OCI-LY3 (cell line): ENCODE results near the gene SSX2.
"Not testable (repeated sequence)": the region's sequence is repeated elsewhere in the genome, so short reads cannot be mapped to it uniquely, and the experiment has no call there.

Experiments used
- H2AFZ ChIP-seq: fragments of 200-600, 300-600 bp; shearing (Covaris generic); 2 replicates; pipeline ENCODE4 v1.6.0; 2014; ENCODE audit warnings: antibody characterized with exemption, low read depth, low read length
- H3K27ac ChIP-seq: fragments of 200-600, 300-600 bp; sonication (generic); 2 replicates; pipeline ENCODE4 v1.5.1; 2014; ENCODE audit warnings: mild to moderate bottlenecking, low read length, moderate library complexity, mixed read lengths
- H3K27me3 ChIP-seq: fragments of 200-600, 300-600 bp; sonication (generic); 2 replicates; pipeline ENCODE4 v1.6.1; 2014; ENCODE audit warnings: low read depth, low read length, mixed read lengths
- H3K36me3 ChIP-seq: fragments of 200-600, 300-600 bp; sonication (generic); replicated peaks from 2 replicates; pipeline ENCODE3; 2014; ENCODE audit warnings: low read depth, low read length, mixed read lengths
- H3K4me1 ChIP-seq: fragments of 300-600, 200-600 bp; sonication (generic); 2 replicates; pipeline ENCODE4 v1.6.1; 2014; ENCODE audit warnings: low read length, mixed read lengths
- H3K4me2 ChIP-seq: fragments of 200-600, 300-600 bp; sonication (generic); 2 replicates; pipeline ENCODE4 v1.6.1; 2014; ENCODE audit warnings: low read length, mixed read lengths
- H3K4me3 ChIP-seq: fragments of 300-600, 200-600 bp; sonication (generic); 2 replicates; pipeline ENCODE4 v1.5.1; 2014; ENCODE audit warnings: antibody characterized with exemption, mild to moderate bottlenecking, low read length, moderate library complexity
- H3K79me2 ChIP-seq: fragments of 300-600, 200-600 bp; shearing (Covaris generic); 2 replicates; pipeline ENCODE4 v1.6.1; 2014; ENCODE audit warnings: mild to moderate bottlenecking, low read length, mixed read lengths
- H3K9ac ChIP-seq: fragments of 300-600, 200-600 bp; shearing (Covaris generic); 2 replicates; pipeline ENCODE4 v1.6.0; 2014; ENCODE audit warnings: mild to moderate bottlenecking, low read length, moderate library complexity
- H3K9me3 ChIP-seq: fragments of 200-600, 300-600 bp; shearing (Covaris generic); 2 replicates; pipeline ENCODE4 v1.6.1; 2014; ENCODE audit warnings: low read length, mixed read lengths; ENCODE audit not compliant: insufficient read depth
- H4K20me1 ChIP-seq: fragments of 200-600, 300-600 bp; sonication (generic); 2 replicates; pipeline ENCODE4 v1.6.1; 2016; ENCODE audit warnings: low read length, mixed read lengths; ENCODE audit not compliant: insufficient read depth

SSX2 gene

GRCh38 chrX:52707078-52707477 lies at the start of gene SSX2:
Gene SSX2 (minus strand): TSS chrX:52707178. CDS start chrX:52705749, 1,429 bp downstream.
- H3K27ac ChIP-seq, H3K9me3 ChIP-seq, H3K27me3 ChIP-seq, H3K9ac ChIP-seq, H3K36me3 ChIP-seq, H3K79me2 ChIP-seq, H3K4me1 ChIP-seq, H2AFZ ChIP-seq, H3K4me2 ChIP-seq, H4K20me1 ChIP-seq, H3K4me3 ChIP-seq: not testable (repeated sequence)

- H3K79me2 ChIP-seq, H4K20me1 ChIP-seq, H3K27me3 ChIP-seq, H3K9me3 ChIP-seq, H3K9ac ChIP-seq, H3K36me3 ChIP-seq, H3K4me3 ChIP-seq, H3K27ac ChIP-seq, H2AFZ ChIP-seq, H3K4me1 ChIP-seq, H3K4me2 ChIP-seq: not testable (repeated sequence)
Measured at GRCh38 chrX:52750952-52751351, 44.0 kb upstream of the SSX2 start, which contains the start of gene SSX2B. Gene SSX2B (plus strand): TSS chrX:52751252. CDS start chrX:52752681, 1,429 bp downstream.

- not testable (repeated sequence) for H3K4me3 ChIP-seq, H3K79me2 ChIP-seq, H2AFZ ChIP-seq, H3K9me3 ChIP-seq, H4K20me1 ChIP-seq, H3K27ac ChIP-seq, H3K36me3 ChIP-seq, H3K27me3 ChIP-seq, H3K9ac ChIP-seq, H3K4me2 ChIP-seq, H3K4me1 ChIP-seq
Measured at GRCh38 chrX:52692034-52692433, 14.9 kb downstream of the SSX2 start.

- not testable (repeated sequence) for H3K36me3 ChIP-seq, H3K4me1 ChIP-seq, H3K9me3 ChIP-seq, H2AFZ ChIP-seq, H3K27ac ChIP-seq, H3K4me2 ChIP-seq, H3K27me3 ChIP-seq, H4K20me1 ChIP-seq, H3K9ac ChIP-seq, H3K79me2 ChIP-seq, H3K4me3 ChIP-seq
Measured at GRCh38 chrX:52662218-52662617, 44.8 kb downstream of the SSX2 start.

- H2AFZ ChIP-seq, H3K9ac ChIP-seq, H3K4me3 ChIP-seq, H3K9me3 ChIP-seq, H3K79me2 ChIP-seq, H3K27ac ChIP-seq, H3K4me1 ChIP-seq, H4K20me1 ChIP-seq, H3K4me2 ChIP-seq, H3K36me3 ChIP-seq, H3K27me3 ChIP-seq: not testable (repeated sequence)
Measured at GRCh38 chrX:52655475-52655874, 51.5 kb downstream of the SSX2 start.

- not testable (repeated sequence) for H3K4me3 ChIP-seq, H3K4me1 ChIP-seq, H2AFZ ChIP-seq, H4K20me1 ChIP-seq, H3K9ac ChIP-seq, H3K79me2 ChIP-seq, H3K27me3 ChIP-seq, H3K4me2 ChIP-seq, H3K9me3 ChIP-seq, H3K36me3 ChIP-seq, H3K27ac ChIP-seq
Measured at GRCh38 chrX:52654800-52655199, 52.2 kb downstream of the SSX2 start, which contains the start of gene SSX7. Gene SSX7 (minus strand): TSS chrX:52654900. CDS start chrX:52653472, 1,428 bp downstream.

- H3K36me3 ChIP-seq, H3K79me2 ChIP-seq, H3K27me3 ChIP-seq, H3K4me3 ChIP-seq, H3K9ac ChIP-seq, H4K20me1 ChIP-seq, H3K27ac ChIP-seq, H2AFZ ChIP-seq, H3K4me2 ChIP-seq, H3K4me1 ChIP-seq, H3K9me3 ChIP-seq: not testable (repeated sequence)
Measured at GRCh38 chrX:52650676-52651075, 56.3 kb downstream of the SSX2 start.

GRCh38 chrX:52648956-52649355 lies 58.0 kb downstream of the SSX2 start:
- H3K79me2 ChIP-seq, H3K4me3 ChIP-seq, H3K27ac ChIP-seq, H3K4me2 ChIP-seq, H3K9ac ChIP-seq, H3K36me3 ChIP-seq, H2AFZ ChIP-seq, H3K9me3 ChIP-seq, H3K4me1 ChIP-seq, H4K20me1 ChIP-seq, H3K27me3 ChIP-seq: not testable (repeated sequence)
